ENCODE measurements around the gene CRYBA2. TPM values are rescaled to one million over a fixed set of nuclear protein-coding genes. Genes with fewer than 3 reads are reported as not detected.

The CRYBA2 gene
- total RNA-seq, 1 donor from 2014 or later: not detected

- DNase-seq (ENCODE audit: low read depth, low spot score): no peak
Measured at GRCh38 chr2:219023045-219023605, 29.9 kb upstream of the CRYBA2 start.

DNA sequence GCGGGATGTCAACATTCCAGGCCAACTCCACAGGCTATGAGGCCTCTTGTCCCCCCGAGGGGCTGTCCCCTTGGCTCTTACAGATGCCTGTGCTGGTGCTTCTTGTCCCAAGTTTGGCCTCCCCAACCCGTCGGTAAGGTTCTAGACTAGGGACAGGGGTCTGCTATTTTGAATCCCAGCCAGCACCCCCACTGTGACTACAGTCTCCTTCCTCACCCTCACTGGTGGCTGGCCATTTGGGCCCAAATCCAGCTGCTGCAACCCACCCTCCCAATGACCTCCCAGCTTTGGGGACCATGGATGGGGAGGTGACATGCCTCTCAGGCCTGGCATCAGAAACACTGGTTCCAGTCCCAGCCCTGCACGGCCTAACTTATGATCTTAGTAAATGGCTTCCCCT, 29.4 kb upstream of the CRYBA2 start:
- DNase-seq (ENCODE audit: low read depth, low spot score): no peak

GRCh38 chr2:219022041-219022440, 28.8 kb upstream of the CRYBA2 start:
- DNase-seq (ENCODE audit: low read depth, low spot score): no peak

GRCh38 chr2:219021591-219021990, 28.4 kb upstream of the CRYBA2 start:
- DNase-seq (ENCODE audit: low read depth, low spot score): no peak

- DNase-seq (ENCODE audit: low read depth, low spot score): no peak
Measured at GRCh38 chr2:219020604-219021365, 27.6 kb upstream of the CRYBA2 start.

DNA sequence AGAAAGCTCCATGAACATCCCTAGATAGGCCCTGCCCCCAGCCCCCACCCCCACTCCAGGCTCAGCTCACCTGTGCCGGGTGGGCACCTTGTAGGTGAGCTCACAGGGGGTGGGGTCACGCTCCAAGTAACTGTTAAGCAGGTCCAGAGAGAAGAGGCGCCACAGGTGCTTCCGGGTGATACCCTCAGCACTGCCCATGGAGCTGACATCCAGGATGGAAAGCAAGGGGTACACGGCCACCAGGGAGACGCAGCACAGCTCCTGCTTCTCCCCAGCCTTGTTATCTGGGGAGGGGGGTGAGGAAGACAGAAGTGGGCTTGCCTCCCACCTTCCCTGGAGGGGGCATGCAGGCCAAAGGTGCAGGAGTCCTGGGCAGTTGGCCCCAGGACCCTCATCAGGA, 26.2 kb upstream of the CRYBA2 start:
- DNase-seq (ENCODE audit: low read depth, low spot score): no peak

DNA sequence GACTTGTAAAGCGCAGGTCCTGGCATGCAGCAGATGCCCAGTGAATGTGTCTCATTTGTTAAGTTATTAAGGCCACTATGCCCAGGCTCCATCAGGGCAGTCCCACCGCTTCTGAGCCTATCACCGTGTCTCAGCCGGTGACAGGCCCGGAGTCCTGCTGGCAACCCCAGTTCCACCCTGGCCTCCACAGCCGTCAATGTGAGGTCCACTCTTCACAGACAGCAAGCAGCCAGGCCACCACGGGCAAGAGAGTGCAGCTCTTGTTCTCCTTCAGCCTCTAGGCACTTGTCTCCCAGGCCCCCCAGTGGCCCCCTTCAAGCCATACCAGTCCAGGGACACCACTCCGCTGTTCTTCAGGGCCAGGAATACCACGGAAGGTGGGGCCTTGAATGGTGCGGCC, 25.5 kb upstream of the CRYBA2 start:
- no peak for DNase-seq (ENCODE audit: low read depth, low spot score)

DNA sequence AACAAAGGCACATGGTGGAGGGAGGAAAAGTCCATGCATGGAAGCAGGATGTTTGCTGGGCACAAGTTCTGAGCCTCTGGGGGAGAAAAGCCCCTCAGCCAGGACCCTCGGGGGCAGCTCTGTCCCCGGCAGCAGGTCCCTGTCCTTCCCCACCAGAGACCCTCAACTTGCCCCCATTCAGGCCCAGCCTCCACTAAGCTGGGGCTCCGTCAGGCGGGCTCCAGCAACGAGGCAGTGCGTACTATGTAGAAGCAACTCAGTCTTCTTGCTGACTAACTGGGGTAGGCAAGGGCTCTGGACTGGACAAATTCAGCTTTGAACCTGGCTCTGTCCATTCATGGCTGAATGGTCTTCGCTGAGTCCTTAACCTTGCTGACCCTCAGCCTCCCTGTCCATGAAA, 25.1 kb upstream of the CRYBA2 start:
- DNase-seq (ENCODE audit: low read depth, low spot score): no peak

DNA sequence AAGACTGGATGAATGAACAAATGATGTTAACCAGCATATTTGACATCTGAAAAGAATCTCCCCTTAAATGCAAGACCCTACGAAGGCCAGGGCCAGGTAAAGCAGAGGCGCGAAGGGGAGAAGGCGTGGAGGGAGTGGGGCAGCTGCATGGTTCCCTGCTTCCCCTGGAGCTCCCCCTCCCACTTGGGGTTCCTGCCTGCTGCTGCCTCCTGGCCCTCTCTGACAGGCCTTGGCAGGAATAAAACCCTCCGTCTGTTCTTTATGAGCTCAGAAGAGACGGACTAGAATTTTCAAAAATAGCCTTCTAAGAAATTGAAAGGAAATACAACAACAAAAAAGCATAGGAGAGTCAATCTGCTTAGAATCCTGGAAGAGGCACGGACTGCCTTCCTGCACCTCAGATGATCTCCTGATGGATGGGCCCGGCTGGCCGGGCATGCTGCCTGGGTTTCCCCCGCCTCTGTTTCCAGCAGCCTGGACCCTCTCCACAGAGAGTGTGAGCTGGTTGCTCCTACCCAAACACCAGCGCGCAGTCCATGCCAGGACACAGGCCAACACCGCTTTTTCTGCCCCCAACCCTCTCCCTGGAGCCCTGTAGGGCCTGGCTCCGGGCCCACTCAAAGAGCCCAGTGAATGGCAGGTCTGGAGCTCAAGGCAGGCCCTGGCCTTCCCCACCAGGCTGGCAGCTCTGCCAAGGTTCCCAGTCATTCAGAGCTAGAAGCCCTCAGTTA, 24.1 kb upstream of the CRYBA2 start:
- DNase-seq (ENCODE audit: low read depth, low spot score): no peak

GRCh38 chr2:219016721-219017120, 23.5 kb upstream of the CRYBA2 start:
- no peak for DNase-seq (ENCODE audit: low read depth, low spot score)

DNA sequence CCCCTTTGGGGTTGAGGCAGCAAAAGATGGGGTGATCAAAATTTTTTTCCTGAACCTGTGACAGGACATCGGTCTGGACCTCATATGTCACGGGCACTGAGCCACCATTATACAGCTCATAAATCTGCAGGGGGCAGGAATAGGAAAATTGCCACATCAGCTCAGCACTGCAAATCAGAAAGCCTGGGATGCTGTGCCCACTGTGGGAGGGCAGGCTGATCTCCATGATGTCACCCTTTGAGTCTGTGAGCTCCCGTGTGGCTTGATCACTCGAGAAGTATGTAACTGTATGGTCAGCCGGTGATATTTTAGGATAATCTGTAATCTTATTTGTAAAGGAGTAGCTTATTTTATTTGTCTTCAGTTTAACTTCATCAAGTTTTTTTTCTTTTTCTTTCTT, 17.7 kb upstream of the CRYBA2 start:
- DNase-seq (ENCODE audit: low read depth, low spot score): no peak

DNA sequence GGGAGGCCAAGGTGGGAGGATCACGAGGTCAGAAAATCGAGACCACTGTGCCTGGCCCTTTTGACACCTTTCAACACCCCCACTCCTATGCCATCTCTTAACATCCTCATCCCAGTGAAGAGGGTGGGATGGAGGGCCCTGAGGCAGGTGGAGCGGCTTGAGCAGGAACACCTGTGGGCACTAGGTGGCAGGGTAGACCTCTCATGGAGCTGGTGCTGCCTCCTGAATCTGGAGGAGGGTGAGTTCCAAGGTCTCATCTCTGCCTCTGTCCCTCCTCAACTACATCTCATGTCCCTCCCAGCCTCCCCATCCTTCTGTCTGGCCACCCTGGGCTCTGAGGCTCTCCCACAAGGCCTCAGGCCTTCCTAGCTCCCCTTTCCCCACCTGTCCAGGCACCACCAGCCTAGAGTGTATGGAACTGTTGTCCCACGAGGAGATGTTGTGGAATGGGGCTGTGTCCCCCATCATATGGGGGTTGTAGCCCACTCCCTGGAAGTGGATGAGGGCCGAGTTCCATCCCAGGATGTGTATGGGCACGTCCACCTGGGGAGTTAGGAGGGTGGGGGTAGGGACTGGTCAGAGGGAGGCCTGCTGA, 17.0 kb upstream of the CRYBA2 start:
- no peak for DNase-seq (ENCODE audit: low read depth, low spot score)

DNA sequence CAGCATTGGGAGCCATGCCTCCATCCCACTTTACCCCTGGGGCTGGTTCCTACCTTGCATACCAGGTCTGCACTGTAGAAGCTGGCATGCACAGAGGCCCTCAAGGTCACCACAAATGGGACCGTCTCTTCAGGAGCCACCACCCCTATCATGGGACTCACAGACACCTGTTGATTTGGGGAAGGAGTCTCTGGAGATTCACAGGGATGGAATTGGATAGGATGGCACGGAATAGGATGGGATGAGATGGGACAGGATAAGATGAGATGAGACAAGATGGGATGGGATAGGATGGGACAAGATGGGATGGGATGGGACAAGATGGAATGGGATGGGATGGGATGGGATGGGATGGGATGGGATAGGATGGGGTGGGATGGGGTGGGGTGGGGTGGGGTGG, 16.1 kb upstream of the CRYBA2 start:
- no peak for DNase-seq (ENCODE audit: low read depth, low spot score)

DNA sequence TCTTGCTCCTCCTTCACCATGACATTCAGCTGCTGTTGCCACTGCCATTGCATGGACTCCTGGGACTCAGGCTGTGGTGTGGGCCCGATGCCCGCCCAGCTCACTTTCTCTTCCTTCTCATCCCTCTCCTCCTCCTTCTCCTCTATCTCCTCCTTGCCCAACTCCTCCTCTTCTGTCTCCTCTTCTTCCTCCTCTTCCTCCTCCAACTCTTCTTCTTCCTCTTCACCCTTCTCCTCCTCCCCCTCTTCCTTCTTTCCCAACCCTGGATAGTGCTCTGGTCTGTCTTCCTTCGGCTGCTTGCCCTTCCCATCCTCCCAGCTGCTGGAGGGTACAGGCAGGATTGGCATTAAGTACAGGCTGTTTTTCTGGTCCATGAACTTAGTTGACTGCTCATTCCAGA, 10.8 kb upstream of the CRYBA2 start:
- no peak for DNase-seq (ENCODE audit: low read depth, low spot score)

DNA sequence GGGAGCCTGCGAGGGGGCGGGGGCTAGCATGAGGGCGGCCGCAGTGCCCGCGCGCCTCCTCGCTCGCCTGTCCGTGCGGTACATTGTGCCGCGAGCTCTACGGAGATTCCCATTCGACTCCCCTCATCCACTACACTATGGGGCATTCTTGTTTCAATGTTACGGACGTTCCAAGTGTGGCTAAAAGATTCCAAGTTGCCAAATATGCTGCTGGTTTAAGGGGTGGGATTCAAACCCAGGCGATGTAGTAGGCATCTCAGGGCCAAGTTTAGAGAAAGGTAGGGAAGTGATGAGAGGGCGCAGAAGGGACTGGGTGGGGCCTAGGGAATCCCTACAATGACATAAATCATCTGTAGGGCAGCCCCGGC, 10.0 kb upstream of the CRYBA2 start:
- no peak for DNase-seq (ENCODE audit: low read depth, low spot score)

GRCh38 chr2:219002395-219003266, 9.4 kb upstream of the CRYBA2 start:
- no peak for DNase-seq (ENCODE audit: low read depth, low spot score)

- DNase-seq (ENCODE audit: low read depth, low spot score): no peak
Measured at GRCh38 chr2:219001577-219002394, 8.6 kb upstream of the CRYBA2 start.

GRCh38 chr2:219001100-219001576, 7.9 kb upstream of the CRYBA2 start:
- no peak for DNase-seq (ENCODE audit: low read depth, low spot score)

DNA sequence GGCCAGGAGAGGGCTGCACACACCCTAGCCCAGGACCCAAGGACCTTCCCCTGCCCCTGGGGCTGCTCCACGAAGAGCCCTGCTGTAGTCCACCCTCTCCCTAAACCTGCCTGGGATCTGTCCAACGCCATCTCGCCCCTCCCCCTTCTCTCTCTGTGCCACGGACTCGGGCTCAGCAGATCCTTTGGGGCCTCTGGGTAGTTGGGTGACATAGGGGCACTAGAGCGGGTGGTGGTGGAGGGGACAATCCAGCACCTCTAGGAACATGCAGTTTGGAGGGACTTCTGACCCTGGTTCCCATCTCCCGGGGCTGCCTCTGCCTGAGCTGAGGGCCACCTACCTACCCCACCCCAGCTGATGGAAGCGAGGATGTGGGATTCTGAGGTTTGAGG, 7.3 kb upstream of the CRYBA2 start:
- no peak for DNase-seq (ENCODE audit: low read depth, low spot score)

DNA sequence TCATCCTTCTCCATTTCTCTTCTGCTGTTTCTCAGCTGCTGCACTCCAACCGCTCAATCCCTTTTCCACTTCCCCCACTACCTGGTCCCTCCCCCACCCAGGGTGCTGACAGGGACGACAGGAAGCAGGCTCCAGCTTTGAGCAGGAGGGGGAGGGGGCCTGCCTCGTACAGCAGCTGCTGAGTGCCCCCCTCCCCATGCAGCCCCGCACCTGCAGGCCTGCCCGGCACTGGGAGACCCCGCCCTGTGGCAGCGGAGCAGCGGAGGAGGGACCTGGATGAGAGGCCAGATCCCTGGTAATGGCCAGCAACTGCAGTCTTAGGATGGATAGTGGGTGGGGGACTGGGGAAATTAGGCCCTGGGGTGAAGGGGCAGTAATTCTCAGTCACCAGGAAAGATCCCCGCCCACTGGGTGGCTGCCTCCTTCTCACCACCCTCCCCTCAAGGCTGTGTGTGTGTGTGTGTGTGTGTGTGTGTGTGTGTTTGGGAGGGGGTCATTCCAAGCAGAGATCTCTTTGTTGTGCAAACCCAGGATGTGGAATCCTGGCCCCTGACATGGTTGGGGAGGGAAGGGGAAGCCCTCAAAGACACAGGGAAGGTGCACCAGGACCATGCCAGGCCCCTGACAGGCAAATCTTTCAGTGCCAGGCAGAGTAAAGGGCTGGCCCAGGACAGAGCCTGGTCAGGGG, 6.8 kb upstream of the CRYBA2 start:
- DNase-seq (ENCODE audit: low read depth, low spot score): no peak
